A673 (cell line): ENCODE results near the gene ADGRG3. TPM values are rescaled to one million over a fixed set of nuclear protein-coding genes. Genes with fewer than 3 reads are reported as not detected.
A peak's percentile ranks its signal among the peaks of the same experiment; 100 is the strongest.

Experiments
- BruUV-seq: library from RNA; stranded (reverse); fragments of 400-500 nt; replicated peaks from 2 replicates; lab custom pipeline; 2021; lab: Mats Ljungman, UMichigan
- CTCF ChIA-PET: fragments of 300-600 bp; sonication (Branson Sonifier 250); formaldehyde crosslinking; loops from one replicate; lab custom pipeline; 2022; ENCODE audit warnings: antibody characterized with exemption; lab: Charles Lee
- POLR2A ChIA-PET: fragments of 300-600 bp; sonication (Branson Sonifier 250); formaldehyde crosslinking; loops from one replicate; lab custom pipeline; 2022; ENCODE audit warnings: antibody characterized with exemption; ENCODE audit not compliant: low non-redundant PET; lab: Charles Lee
- DNase-seq: peaks from one replicate; pipeline ENCODE4 v3.0.0-alpha.2; 2015; ENCODE audit warnings: low spot score
- H3K27ac ChIP-seq: fragments of 200-600 bp; sonication (generic); 2 replicates; pipeline ENCODE4 v1.5.1; 2016; ENCODE audit warnings: mixed run types, low read depth, mild to moderate bottlenecking, mixed read lengths, antibody characterized with exemption, low read length; ENCODE audit not compliant: poor library complexity, severe bottlenecking
- H3K27me3 ChIP-seq: fragments of 200-600 bp; sonication (generic); replicated peaks from 2 replicates; pipeline ENCODE4 v1.6.1; 2017; ENCODE audit warnings: mixed run types, low read depth, mild to moderate bottlenecking, mixed read lengths, antibody characterized with exemption, low read length; ENCODE audit not compliant: insufficient read depth, poor library complexity
- H3K36me3 ChIP-seq: fragments of 200-600 bp; sonication (generic); 2 replicates; pipeline ENCODE4 v1.6.1; 2016; ENCODE audit warnings: mixed run types, mild to moderate bottlenecking, mixed read lengths, antibody characterized with exemption, low read length; ENCODE audit not compliant: insufficient read depth, poor library complexity, severe bottlenecking
- H3K4me1 ChIP-seq: fragments of 200-600 bp; sonication (generic); 2 replicates; pipeline ENCODE4 v1.6.1; 2017; ENCODE audit warnings: mixed run types, mild to moderate bottlenecking, mixed read lengths, antibody characterized with exemption, low read length; ENCODE audit not compliant: insufficient read depth, poor library complexity, severe bottlenecking
- H3K4me3 ChIP-seq: fragments of 200-600 bp; sonication (generic); 2 replicates; pipeline ENCODE4 v1.5.1; 2016; ENCODE audit warnings: low read depth, mixed run types, mild to moderate bottlenecking, mixed read lengths, low read length; ENCODE audit not compliant: poor library complexity, severe bottlenecking
- H3K9me3 ChIP-seq: fragments of 200-600 bp; sonication (generic); 2 replicates; pipeline ENCODE4 v1.6.1; 2016; ENCODE audit warnings: mixed run types, low read depth, mild to moderate bottlenecking, mixed read lengths, antibody characterized with exemption, low read length; ENCODE audit not compliant: poor library complexity, severe bottlenecking
- CTCF ChIP-seq: fragments of 300-800, 200-600 bp; sonication (generic); conservative IDR thresholded peaks from 2 replicates; pipeline ENCODE4 v1.5.1; 2017; ENCODE audit warnings: low read depth, mild to moderate bottlenecking, antibody characterized with exemption, low read length, moderate library complexity, mixed read lengths
- EZH2 ChIP-seq: fragments of 200-600 bp; sonication (generic); IDR thresholded peaks from 2 replicates; pipeline ENCODE4 v1.6.1; 2017; ENCODE audit warnings: borderline replicate concordance, low read depth, mild to moderate bottlenecking, mixed read lengths, antibody characterized with exemption, low read length; ENCODE audit not compliant: poor library complexity, severe bottlenecking
- intact Hi-C: fragments of 100-400 bp; cut with micrococcal nuclease; formaldehyde crosslinking; loops from one replicate; pipeline ENCODE4 v1.10.0; 2022; ENCODE audit not compliant: unreplicated experiment
- total RNA-seq: library from RNA; stranded (reverse); gene quantifications from 2 replicates; pipeline ENCODE4 v1.2.3, GENCODE V29; 2021

Gene ADGRG3
- total RNA-seq, 1 experiment from 2014 or later, result not detected

DNA sequence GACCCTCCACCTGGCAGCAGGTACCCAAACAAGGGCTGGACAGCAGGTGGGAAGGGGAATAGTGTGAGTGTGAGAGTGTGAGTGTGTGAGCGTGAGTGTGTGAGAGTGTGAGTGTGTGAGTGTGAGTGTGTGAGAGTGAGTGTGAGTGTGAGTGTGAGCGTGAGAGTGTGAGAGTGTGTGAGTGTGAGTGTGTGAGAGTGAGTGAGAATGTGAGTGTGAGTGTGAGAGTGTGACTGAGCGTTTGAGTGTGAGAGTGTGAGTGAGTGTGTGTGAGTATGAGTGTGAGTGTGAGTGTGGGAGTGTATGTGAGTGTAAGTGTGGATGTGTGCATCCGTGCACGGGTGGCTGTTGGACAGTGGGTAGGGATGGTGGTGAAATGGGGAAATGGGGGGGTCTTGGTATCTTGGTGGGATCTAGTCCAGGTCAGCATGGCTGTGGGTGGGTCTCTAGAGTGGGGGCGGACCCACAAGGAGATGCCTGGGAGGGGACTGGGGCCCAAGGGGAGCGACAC is 39.3 kb upstream of the ADGRG3 start:
- H3K27ac ChIP-seq, result no peak overlapping the region
- ChIA-PET CTCF (interaction anchor here (0.5 to 0.9 kb wide), 2 partner anchors 38 to 47 kb away, joined by 6 read pairs; no protein-coding TSS in a partner anchor), POLR2A (no interaction called here)
- H3K4me1 ChIP-seq, result peaks cover 8% of the 10 kb centered on the region
- intact Hi-C loops, result no loop called here
- H3K9me3 ChIP-seq, result no peaks in the 10 kb centered on the region
- no peaks in the 10 kb centered on the region for H3K36me3 ChIP-seq
- no peak for TF ChIP-seq EZH2
- no peak for TF ChIP-seq CTCF
- no peak for DNase-seq
- peak overlapping the region; percentile 11 for H3K4me3 ChIP-seq
- no TSS peak for BruUV-seq
- H3K27me3 ChIP-seq, result no peaks in the 10 kb centered on the region

DNA sequence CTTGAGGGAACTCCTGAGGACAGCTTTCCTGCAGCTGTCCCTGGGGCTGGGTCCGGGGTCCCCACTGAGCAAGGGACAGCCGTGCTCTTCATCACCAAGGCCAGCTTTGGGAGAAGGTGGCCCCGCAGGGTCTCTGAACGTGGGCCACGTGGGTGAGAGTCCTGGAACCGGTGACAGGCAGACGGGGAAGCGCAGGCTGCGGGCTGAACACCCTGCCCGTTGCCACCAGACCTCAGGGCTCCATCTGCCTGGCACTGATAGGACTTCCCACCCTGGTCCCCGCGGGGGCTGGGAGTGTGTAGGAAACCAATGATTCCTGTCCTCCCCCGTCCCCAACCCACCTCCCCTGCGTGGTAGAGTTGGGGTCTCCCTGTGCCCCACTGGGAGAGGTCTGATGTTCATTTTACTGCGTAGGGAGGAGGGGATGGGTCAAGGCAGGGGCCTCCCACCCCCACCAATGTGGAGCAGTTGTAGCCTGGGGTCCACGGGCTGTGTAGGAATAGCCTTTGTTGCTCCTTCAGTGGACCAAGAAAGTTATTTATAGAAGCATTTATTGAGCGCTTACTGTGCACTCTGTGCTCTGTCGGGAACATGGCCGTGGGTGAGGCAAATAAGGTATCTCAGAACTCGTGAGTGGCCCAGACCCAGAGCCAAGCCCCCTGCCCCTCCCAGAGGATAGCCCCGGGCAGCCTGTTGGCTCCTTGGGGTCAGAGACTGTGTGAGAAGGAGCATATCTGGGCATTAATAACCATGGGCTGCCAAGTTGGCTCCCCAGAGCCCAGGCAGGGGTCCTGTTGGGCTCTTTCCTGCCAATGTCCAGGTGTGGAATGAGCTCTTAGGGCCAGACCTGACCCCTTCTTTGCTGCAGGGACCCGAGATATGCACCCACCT is 38.3 kb upstream of the ADGRG3 start:
- DNase-seq, result no peak
- ChIA-PET CTCF (no interaction called here), POLR2A (no interaction called here)
- Histone ChIP-seq H3K4me3 (no peak overlapping the region), H3K9me3 (no peaks in the 10 kb centered on the region), H3K4me1 (peaks cover 8% of the 10 kb centered on the region), H3K36me3 (no peaks in the 10 kb centered on the region), H3K27me3 (no peaks in the 10 kb centered on the region), H3K27ac (no peak overlapping the region)
- no peak for TF ChIP-seq CTCF
- no TSS peak for BruUV-seq
- intact Hi-C loops, result no loop called here

DNA sequence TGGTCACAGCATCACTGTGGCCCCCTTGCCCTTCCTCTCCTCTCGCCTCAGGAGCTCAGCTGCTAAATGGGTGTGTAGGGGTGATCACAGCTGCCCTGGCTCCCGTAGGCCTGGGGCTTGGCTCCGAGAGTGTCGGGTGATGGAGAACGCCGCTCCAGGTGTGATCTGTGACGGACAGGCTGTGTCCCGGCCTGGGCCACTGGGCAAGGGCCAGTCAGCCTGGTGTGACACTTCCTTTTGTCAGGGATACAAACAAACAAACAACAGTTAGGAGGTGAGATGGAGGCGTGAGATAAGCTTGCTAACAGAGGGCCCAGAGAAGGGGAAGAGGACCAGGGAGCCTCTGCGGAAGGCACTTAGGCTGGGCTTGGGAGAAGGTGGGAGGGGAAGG is 37.7 kb upstream of the ADGRG3 start:
- H3K27ac ChIP-seq, result no peak overlapping the region
- H3K4me3 ChIP-seq, result no peak overlapping the region
- ChIA-PET CTCF (no interaction called here), POLR2A (no interaction called here)
- DNase-seq, result no peak
- H3K36me3 ChIP-seq, result no peaks in the 10 kb centered on the region
- no peaks in the 10 kb centered on the region for H3K9me3 ChIP-seq
- no TSS peak for BruUV-seq
- H3K27me3 ChIP-seq, result no peaks in the 10 kb centered on the region
- H3K4me1 ChIP-seq, result peaks cover 8% of the 10 kb centered on the region
- intact Hi-C loops, result no loop called here
- TF ChIP-seq EZH2, result no peak
- no peak for TF ChIP-seq CTCF
